Kidney capillary endothelial cell (primary cell): ENCODE results near the gene ZNF555.

Experiments
- DNase-seq: peaks from one replicate; pipeline ENCODE4 v3.0.0-alpha.2; 2018; ENCODE audit warnings: low spot score

ZNF555 gene

GRCh38 chr19:2824129-2824528 is 17.1 kb upstream of the ZNF555 start:
- DNase-seq, result no peak

- no peak for DNase-seq
Measured at GRCh38 chr19:2827022-2827421, 14.3 kb upstream of the ZNF555 start.

- DNase-seq, result no peak
Measured at GRCh38 chr19:2827840-2828489, 13.3 kb upstream of the ZNF555 start.

- DNase-seq, result no peak
Measured at GRCh38 chr19:2834294-2834871, 6.9 kb upstream of the ZNF555 start.

GRCh38 chr19:2837430-2837829 is 3.8 kb upstream of the ZNF555 start:
- no peak for DNase-seq

GRCh38 chr19:2841855-2842574 is 740 bp downstream of the ZNF555 start:
- DNase-seq, result no peak

GRCh38 chr19:2845107-2845506 is 3.8 kb downstream of the ZNF555 start:
- DNase-seq, result no peak

- no peak for DNase-seq
Measured at GRCh38 chr19:2846180-2846894, 5.1 kb downstream of the ZNF555 start.

GRCh38 chr19:2847507-2847906 is 6.2 kb downstream of the ZNF555 start:
- DNase-seq, result no peak

GRCh38 chr19:2848616-2849015 is 7.3 kb downstream of the ZNF555 start:
- no peak for DNase-seq

GRCh38 chr19:2850256-2850925 is 9.1 kb downstream of the ZNF555 start:
- DNase-seq, result no peak

GRCh38 chr19:2852598-2852997 is 11.3 kb downstream of the ZNF555 start:
- no peak for DNase-seq

- no peak for DNase-seq
Measured at GRCh38 chr19:2853015-2853606, 11.8 kb downstream of the ZNF555 start.

- DNase-seq, result no peak
Measured at GRCh38 chr19:2854849-2855248, 13.6 kb downstream of the ZNF555 start.

GRCh38 chr19:2856457-2857050 is 15.3 kb downstream of the ZNF555 start:
- DNase-seq, result no peak

GRCh38 chr19:2858864-2859263 is 17.6 kb downstream of the ZNF555 start:
- no peak for DNase-seq

- no peak for DNase-seq
Measured at GRCh38 chr19:2863816-2864215, 22.5 kb downstream of the ZNF555 start.

- DNase-seq, result no peak
Measured at GRCh38 chr19:2865334-2866100, 24.2 kb downstream of the ZNF555 start.

- DNase-seq, result no peak
Measured at GRCh38 chr19:2866495-2867024, 25.3 kb downstream of the ZNF555 start.
